IPS-NIHi11 (cell line): Measurements from ENCODE around the gene DMAC1.

Experiments
- DNase-seq: peaks from one replicate; pipeline ENCODE4 v3.0.0; 2012; ENCODE audit warnings: mixed read lengths, low spot score

Gene DMAC1

DNA sequence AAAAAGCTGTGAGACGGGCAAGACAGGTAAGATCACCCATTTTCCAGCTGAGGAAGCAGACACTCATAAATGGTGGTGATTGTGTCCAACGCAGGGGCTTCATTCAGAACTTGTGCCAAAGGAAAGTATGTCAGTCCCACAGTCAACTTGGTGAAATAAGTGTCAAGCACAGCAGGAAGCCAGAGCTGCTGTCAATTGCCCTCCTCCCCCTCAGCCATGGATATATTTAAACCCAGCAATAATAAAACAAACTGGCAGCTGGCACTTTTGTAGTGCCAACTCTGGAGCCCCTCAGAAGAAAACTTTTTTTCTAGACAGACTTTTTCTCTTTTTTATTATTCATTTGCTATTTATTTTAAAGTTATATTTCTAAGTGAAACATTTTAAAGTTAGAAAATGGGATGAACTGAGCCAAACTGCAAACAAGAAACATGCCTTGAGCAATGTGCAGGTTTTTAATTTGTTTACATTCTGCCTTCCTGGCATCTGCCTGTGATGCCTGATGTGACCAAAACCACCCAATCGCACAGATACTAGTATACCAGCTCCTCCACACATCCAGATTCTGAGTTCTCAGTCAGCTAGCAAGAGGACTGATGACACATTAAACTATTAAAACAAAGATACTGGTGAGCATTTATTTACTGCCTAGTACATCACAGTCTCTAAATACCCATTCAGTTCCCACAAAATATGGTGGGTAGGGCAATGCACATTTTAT, 17.0 kb downstream of the DMAC1 start:
- no peak for DNase-seq

DNA sequence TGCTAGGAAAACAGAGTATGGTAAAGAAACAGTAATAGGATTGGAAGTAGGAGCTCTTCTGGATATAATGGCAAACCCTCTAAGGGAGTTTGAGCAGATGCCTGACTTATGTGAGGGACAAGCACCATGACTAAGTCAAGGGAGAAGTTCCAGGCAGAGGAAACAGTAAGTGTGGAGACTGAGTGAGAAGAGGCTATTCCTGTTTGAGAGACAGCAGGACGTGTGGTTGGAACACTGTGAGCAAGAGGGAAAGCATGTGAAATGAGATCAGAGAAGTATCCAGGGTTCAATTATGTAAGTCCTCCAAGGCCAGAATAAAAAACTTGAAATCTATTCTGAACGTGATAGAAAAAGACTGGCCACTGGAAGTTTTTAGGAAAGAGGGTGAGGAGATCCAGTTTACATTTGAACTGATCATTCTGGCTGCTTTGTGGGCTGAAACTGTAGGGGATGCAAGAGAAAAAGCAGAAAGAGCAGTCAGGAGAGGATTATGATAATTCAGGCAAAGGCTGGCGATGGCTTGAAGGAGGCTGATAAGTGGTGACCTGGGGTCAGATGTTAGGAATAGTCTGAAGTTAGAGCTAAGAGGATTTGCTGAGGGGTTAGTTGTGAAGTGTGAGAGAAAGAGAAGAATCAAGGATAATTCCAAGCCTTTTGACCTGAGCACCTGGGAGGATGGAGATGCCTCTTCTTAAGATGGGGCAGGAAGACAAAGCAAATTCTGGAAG, 19.2 kb downstream of the DMAC1 start:
- no peak for DNase-seq

- no peak for DNase-seq
Measured at GRCh38 chr9:7778851-7779600, 20.6 kb downstream of the DMAC1 start.

- no peak for DNase-seq
Measured at GRCh38 chr9:7777771-7778170, 21.8 kb downstream of the DMAC1 start.

- DNase-seq: no peak
Measured at GRCh38 chr9:7770111-7770510, 29.5 kb downstream of the DMAC1 start.

DNA sequence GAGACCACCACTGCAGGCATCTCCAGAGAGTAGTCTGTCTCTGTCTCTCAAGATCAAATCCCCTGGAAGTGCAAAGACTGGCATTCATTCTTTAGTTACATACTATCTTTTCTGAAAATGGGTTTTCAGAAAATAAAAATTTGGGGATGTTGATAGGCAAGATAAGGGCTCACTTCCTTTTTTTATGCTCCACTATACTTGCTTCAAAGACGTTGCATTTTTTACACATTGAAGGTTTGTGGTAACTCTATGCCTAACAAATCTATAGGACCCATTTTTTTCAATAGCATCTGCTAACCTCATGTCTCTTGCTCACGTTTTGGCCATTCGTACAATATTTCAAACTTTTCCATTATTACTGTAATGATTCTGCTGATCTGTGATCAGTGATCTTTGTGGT, 37.0 kb downstream of the DMAC1 start:
- no peak for DNase-seq

- DNase-seq: no peak
Measured at GRCh38 chr9:7760014-7760415, 39.6 kb downstream of the DMAC1 start.

DNA sequence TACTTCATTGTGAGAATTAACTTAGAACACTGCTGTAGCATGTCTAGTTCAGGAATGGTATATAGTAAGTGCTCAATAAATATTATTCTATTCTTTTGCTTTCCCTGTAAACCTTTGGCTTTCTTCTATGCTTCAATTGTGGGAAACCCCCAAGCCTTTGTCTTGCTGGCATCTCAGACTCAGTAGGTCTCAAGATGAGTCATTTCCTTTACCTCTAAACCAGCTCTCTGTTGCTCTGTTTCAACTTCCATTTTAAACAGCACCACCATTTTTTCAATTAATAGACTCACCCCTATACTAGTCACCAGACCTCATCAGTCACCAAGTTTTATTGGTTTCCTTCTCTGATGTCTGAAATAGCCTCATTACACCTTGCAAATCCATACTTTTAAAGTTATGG, 43.5 kb downstream of the DMAC1 start:
- no peak for DNase-seq

DNA sequence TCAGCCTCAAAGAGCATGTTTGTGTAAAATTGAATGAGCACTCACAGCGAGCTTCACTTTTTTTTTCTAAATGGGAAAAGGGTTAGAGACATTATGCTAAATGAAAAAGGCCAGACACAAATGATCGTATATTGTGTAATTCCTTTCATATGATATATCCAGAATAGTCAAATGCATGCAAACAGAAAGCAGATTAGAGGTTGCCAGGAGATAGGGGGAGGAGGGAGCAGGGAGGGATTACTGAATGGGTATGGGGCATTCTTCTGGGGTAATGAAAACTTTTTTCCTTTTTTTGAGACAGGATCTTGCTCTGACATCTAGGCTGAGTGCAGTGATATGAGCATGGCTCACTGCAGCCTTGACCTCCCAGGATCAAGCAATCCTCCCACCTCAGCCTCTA, 47.1 kb downstream of the DMAC1 start:
- no peak for DNase-seq
